Measurements from ENCODE around the gene ZDHHC1. TPM values are rescaled to one million over a fixed set of nuclear protein-coding genes. Genes with fewer than 3 reads are reported as not detected.
A peak's percentile ranks its signal among the peaks of the same experiment; 100 is the strongest.
"Not testable (repeated sequence)": the region's sequence is repeated elsewhere in the genome, so short reads cannot be mapped to it uniquely, and the experiment has no call there.

ZDHHC1 gene
- total RNA-seq, 1 experiment from 2014 or later = 21.5 TPM

DNA sequence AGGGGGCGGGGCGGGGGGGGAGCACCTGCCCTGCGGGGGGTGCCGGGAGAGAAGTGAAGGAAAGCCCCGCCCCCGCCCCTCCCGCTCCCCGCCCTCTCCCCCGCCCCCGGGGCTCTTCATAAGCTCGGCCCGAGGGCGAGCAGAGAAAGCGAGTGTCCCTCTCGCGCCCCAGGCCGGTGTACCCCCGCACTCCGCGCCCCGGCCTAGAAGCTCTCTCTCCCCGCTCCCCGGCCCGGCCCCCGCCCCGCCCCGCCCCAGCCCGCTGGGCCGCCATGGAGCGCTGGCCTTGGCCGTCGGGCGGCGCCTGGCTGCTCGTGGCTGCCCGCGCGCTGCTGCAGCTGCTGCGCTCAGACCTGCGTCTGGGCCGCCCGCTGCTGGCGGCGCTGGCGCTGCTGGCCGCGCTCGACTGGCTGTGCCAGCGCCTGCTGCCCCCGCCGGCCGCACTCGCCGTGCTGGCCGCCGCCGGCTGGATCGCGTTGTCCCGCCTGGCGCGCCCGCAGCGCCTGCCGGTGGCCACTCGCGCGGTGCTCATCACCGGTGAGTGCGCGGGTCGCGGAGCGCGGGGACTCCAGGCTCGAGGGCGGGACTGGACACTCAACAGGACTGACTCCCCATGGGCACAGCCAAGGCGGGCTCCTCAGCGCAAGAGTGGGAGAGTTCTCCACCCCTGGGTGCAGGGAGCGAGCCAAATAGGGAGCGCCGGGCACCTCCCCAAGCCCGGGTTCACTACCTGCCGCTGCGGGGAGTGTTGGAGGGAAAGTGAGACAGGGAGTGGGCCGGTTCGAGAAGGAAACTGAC lies 14.9 kb upstream of the ZDHHC1 start, which contains the start of gene HSD11B2:
Gene HSD11B2 (plus strand): TSS at position 145 of the 798 bp plus-strand sequence. CDS start 128 bp downstream, at position 273.
- DNase-seq (ENCODE audit: low spot score) = peak; percentile 73

DNA sequence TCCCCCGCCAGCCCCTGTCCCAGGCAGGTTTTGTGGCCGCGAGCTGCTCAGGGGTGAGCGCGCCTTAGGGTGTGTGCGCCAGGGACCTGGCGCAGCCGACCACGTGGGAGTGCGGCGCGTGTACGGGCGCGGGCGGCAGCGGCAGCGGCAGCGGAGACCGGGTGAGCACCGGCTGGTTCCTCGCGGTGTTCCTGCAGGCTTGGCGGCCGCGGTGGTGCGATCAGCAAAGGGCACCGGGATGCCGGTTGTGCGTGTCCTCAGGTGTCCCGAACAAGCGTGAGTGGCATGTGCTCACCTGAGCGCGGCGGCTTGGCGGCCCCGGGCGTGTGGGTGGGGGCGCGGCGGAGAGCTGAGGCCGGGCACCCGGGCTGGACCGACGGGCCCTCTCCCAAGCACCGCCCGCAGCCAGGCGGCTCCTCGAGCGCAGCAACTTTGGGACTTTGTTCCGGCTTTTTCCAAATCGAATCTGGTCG lies 14.3 kb upstream of the ZDHHC1 start:
- peak; percentile 38 for DNase-seq (ENCODE audit: low spot score)

DNA sequence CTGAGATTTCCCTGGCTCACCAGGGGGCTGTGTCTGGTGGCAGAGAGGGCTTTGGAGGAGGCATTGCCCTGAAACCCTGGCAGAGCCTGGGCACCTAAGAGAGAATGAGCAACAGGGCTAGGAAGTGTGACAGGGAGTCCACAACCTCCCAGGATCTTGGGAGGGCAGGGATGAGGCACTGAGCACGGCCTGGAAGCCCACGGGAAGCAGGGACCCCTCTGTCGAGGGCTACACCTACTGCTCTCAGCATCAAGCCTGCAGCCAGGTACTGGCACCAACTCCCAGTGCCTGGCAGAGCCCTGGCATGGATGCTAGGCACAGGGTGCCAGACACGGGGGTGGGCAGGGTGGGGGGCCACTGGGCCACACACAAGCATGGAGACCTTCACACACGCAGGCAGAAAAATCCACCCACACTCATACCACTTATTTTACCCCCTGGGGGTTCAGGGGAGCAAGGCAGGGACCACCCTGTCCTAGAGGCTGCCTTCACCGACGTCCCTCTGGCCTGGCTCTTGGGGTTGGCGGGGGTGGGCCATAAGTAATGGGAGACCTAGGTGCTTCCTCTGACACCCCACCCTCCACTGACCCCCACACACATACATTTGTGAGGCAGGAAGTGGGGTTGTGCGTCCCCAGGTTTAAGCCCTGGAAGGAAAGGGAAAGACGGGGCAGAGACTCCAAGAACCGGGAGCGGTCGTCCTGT lies 13.7 kb upstream of the ZDHHC1 start:
- no peak for DNase-seq (ENCODE audit: low spot score)

DNA sequence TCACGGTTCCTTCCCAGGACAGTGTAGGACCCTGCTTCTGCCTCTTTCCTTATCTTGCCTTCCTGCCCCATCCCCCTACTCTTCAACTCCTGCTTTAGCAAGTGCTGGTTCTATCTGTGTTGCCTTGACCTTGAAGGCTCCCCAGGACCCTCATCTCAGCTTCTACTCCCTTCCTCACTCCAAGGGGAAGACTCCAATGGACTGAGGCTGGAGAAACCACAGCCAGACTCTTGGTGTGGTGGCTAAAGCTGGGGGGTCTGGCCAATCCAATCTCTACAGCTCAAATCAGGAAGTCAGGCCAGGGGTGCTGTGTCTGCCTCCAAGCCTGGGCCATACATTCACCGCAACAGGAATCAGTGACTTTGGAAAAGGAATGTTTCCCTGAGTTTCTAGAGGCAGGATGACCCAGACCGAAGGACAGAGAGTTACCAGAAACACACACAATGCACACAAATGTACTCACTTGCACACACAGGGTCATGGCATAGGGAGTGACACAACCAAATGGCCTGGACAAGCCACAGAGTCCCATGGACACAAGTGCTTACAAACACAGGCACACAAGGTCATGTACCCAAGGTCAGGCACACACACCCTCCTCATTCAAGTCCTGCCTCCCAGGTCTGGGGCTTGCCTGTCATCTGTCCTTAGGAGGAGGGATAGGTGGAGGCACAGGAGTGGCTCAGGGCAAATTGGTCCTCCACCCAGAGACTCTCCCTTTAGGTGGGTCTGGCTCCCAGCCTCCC lies 12.9 kb upstream of the ZDHHC1 start:
- no peak for DNase-seq (ENCODE audit: low spot score)

DNA sequence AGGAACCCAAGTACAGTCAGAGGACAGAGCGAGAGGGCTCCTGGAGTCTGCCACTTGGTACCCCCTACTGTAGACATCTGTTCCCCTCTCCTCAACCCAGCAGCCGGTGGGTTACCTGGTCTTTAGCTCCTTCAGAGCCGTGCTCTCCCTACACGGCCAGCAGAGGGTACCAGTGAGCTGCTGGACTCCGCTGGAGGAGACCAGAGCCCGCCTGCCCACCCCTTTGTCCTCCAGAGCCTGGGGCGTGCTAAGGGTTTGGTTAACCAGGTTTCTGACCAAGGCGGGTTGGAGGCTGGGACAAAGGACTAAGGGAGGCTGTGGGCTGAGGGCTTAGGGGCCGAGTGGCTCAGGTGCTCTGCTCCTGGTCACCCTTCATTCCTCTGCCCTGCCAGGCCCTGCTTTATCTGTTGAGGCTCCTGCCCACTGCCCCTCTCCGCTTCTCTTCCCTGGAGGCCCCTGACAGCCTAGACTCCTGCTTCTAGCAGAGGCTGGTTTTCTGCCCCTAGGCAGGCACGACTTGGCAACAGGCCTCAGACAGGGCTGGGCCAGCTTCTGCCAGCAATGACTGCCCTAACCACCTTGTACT lies 12.0 kb upstream of the ZDHHC1 start:
- DNase-seq (ENCODE audit: low spot score) = peak; percentile 83

DNA sequence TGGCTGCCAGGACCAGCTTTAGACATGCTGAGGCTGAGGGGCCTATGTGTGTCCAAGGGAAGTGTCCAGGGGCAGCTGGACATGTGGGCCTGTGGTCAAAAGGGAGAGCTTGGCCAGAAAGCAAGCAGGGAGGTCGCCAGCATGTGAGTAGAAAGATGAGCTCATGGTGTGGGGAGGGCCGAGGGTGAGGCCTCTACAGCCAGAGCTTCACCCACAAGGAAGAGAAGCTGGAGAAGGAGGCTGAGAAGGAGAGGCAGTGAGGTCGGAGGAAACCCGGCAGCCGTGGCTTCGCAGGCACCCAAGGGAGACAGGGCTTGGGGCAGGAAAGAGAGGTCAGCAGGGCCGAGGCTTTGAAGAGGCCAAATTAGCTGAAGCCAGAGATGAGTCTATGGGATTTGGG lies 10.7 kb upstream of the ZDHHC1 start:
- no peak for DNase-seq (ENCODE audit: low spot score)

DNA sequence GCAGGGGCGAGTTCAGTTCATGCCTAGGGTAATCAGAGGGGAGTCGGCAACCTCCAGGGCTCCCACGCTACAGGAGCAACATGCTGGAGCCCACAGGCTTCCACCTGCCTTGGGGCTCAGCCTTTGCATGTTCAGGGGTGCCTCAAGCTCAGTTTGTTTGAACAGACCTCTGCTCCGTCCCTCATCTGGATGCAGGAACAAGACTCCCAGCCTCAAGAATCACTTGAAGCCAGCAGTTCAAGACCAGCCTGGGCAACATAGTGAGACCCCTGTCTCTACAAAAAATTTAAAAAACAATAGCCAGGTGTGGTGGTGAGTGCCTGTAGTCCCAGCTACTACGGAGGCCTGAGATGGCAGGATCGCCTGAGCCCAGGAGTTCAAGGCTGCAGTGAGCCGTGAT lies 9.7 kb upstream of the ZDHHC1 start:
- no peak for DNase-seq (ENCODE audit: low spot score)

DNA sequence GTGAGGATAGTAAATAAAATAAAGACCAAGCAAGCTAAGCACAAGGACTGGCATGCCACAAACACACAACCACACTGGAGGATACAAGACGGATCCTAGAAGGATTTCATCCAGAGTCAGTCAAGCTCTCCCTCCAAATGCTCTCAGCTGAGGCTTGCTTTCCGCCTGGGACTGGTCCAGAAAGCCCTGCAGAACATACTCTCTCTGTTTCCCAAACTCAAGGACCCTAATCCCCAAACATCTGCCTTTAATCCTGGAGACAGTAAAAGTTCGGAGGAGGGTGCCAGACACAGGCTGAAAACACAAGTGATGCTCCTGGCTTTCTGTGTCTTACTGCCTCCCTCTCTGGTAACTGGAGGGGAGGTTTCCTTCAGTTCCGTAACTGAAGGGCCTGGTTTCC lies 9.3 kb upstream of the ZDHHC1 start:
- no peak for DNase-seq (ENCODE audit: low spot score)

DNA sequence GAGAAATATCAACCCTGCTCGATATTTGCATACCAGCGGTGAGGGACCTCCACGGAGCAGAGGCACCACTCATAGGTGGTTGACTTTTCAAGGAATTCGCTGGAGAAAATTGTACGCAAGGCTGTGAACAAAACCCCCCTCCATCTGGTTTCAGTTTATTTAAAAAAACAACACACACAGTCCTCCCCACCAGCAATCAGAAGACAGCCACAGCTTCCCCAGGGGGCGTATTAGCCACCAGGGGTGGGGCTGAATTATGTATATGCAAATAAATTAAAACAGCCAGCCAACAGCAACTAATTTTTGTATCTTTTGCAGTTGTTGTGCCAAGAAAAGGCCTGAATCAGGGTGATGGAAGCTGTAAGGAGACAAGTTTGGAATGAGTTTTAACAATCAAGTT lies 8.8 kb upstream of the ZDHHC1 start:
- no peak for DNase-seq (ENCODE audit: low spot score)

DNA sequence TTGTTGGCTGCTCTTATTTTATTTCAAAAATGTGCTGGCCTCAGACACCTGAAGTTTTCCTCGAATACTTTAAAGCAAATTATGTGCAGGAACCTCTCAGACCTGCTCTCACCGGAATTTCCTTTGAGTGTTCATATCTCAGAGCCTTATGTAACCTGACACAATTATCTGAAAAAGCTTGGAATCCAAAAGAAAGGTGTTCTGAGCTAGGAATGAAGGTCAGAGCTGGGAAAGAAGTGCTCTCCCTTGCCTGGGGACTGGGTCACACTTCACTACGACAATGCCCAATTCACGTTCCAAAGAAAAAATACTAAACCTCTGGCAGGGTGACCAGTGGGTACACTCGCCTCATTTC lies 8.0 kb upstream of the ZDHHC1 start:
- no peak for DNase-seq (ENCODE audit: low spot score)

DNA sequence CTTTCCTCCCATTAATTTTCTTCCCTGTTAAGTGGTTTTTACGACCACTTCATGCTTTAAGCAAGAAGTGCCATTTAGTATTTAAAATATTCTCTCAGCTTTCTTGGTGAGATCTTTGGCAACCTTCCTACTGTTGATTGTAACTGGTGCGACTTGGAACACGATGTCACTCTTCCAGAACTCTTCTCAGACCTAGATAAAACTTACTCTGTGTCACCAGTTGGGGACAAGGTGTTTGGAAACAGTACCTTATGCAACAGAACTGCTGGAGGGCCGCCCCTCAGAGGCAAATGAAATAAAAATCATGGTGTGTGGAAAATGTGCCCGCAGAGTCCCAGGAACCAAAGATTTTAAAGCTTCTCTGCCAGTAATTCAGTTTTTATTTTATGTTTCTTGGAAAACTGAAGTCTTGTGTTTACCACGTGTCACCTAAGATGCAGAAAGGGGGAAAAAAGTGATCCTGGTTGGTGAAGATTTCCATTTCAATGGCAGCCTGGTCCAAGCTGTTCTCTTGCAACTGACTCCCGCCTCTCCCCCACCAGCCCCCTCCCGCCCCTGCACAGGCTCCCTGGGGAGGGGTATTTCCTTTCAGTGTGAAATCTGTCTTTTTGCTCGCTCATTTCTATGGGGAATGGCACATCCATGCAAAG lies 7.5 kb upstream of the ZDHHC1 start:
- DNase-seq (ENCODE audit: low spot score) = no peak

DNA sequence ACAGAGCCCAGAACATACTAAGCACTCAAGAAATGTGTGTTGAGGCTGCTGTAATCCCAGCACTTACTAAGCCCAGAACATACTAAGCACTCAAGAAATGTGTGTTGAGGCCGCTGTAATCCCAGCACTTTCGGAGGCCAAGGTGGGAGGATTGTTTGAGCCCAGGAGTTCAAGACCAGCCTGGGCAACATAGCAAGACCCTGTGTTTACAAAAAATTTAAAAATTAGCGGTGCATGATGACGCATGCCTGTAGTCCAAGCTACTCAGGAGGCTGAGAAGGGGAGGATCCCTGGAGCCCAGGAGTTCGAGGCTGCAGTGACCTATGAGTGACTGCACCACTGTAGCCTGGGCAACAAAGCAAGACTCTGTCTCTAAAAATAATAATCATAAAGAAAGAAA lies 6.7 kb upstream of the ZDHHC1 start:
- no peak for DNase-seq (ENCODE audit: low spot score)

DNA sequence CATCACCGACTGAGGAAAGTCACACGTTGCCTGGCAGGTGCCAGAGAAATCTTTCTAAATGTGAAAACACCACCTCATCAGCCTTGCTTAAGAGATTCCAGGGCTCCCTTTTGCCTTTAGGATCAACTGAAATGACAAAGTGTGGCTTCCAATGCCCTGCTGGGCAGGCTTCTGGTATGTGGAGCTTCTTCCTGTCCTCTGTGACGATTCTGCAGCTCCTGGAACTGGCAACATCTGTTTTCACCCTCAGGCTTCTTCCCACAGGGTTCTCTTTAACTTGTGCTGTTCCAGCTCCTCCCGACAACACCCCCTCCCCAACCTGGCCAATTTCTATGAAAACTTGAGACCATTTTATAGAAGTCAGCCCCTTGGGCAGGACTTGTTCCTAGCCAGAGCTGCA lies 4.8 kb upstream of the ZDHHC1 start:
- no peak for DNase-seq (ENCODE audit: low spot score)

DNA sequence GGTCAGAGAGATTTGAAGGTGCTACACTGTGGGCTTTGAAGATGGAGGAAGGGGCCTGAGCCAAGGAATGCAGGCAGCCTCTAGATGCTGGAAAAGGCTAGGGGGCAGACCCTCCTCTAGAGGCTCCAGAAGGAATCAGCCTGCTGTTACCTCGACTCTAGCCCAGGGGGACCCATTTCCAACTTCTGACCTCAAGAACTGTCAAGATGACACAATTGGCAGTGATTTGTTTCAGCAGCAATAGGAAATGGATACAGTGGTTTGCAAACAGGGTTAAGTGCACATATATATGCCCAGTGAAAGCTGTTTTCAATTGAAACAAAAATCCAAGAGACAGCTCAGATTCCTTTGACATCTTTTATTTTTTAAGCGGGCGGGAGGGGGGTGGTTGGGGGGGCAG lies 3.7 kb upstream of the ZDHHC1 start:
- DNase-seq (ENCODE audit: low spot score) = no peak

DNA sequence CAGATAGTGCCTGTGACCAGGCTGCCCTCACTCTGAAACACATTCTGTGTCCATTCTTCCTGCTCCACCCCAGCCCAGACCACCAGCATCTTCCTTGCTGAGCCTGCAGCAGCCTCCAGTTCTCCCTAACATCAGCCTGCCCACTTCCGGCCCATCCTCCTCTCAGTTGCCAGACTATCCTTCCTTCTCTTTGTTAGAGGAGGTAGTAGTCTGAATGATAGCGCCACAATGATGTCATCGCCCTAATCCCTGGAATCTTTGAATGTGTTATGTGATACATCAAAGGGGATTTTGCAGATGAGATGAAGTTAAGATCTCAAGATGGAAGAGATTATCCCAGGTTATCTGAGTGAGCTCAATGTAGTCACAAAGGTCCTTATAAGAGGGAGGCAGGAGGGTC lies 3.2 kb upstream of the ZDHHC1 start:
- DNase-seq (ENCODE audit: low spot score) = no peak

DNA sequence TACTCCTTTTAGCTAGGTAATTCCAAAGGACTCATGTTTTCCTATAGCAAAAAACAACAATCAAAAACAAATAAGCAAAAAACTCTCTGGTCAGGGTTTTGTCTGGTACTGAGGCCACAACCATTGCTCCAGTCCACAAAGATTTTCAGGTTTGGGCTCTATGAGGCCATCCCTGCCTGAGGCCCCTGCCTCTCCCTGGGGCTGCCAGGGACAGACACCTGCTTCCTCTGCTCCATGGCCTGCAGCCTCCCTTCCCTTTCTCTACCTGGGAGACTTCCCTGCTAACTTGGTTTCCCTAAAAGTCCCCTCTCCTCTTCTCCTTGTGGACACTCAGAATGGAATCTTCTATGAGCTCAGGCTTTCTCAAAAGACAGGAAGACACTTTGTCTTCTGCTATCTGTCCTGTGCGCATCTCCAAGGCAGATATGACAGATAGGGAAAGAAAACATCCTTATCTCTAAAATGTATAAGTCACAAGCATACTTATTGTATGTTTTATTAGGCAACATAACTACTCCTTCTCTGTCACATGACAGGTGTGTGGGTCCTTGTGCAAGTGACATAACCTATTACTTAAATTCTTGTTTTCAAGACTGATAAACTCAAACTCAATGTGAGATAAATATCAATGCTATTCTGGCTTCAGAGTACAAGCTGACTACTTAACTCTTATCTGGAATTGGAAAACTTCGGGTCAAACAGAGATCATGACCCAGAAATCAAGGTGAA lies 1.2 kb upstream of the ZDHHC1 start:
- DNase-seq (ENCODE audit: low spot score) = no peak

DNA sequence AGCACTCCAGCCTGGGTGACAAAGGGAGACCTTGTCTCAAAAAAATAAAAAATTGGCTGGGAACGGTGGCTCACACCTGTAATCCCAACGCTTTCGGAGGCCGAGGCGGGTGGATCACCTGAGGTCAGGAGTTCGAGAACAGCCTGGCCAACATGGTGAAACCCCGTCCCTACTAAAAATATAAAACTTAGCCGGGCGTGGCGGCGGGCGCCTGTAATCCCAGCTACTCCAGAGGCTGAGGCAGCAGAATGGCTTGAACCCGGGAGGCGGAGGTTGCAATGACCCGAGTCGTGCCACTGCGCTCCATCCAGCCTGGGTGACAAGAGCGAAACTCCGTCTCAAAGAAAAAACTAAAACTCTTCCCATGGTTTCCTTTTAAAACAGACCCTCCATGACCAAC lies 856 bp downstream of the ZDHHC1 start:
- not testable (repeated sequence) for DNase-seq (ENCODE audit: low spot score)

DNA sequence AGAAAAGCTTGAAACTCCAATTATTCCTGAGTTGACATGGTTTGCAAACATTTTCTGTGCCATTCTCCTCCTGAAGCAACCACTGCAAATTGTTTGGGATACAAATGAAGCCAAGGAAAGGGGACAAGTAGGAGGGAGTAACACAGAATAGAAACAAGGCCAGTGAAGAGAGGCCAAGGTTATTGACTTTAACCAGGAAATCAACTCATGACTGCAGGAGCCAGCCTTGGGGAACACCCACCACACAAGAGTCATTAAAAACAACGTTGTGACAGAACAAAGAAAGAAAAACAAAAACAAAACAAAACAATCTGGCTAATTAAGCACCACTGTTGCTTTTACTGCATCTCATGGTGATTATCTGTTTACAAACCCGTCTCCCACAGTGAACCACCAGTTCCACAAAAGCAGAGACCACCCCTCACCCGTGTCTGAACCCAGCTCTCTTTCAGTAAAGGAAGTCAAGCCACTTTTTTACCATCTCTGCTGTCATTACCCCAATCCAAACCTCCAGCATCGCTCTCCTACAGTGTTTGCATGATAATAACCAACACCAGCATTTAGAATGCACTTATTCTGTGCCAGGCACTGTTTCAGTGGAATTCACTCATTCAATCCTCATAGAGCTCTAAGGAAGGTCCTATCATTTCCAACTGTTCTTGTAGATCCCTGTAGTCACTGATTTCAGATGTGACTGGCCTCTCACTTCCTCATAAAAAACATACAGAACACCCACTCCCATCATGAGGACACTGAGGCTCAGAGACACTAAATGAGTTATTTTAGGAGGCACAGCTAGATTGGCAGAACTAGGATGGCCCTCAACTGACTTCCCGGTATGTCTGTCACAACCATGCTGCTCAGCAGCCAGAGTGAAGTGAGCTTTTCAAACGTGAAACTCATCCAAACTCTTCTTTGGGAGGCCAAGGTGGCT lies 2.0 kb downstream of the ZDHHC1 start:
- no peak for DNase-seq (ENCODE audit: low spot score)

DNA sequence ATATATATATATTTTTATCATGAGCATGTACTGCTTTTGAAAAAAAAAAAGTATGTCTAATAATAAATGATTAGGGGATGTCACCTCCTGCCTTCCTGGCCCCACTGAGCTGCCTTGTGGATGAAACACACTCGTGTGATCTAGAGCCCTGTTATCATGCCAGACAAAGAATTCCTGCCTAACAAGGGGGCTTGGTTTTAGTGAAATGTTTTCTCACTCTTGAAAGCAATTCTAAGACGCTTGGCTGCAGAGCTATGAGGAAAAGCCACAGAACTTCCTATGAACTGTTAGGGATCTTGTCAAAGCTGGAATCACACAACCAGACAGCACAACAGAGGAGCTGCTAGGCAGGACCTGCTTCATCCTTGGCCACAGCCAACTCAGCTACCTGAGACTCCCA lies 4.0 kb downstream of the ZDHHC1 start:
- no peak for DNase-seq (ENCODE audit: low spot score)

DNA sequence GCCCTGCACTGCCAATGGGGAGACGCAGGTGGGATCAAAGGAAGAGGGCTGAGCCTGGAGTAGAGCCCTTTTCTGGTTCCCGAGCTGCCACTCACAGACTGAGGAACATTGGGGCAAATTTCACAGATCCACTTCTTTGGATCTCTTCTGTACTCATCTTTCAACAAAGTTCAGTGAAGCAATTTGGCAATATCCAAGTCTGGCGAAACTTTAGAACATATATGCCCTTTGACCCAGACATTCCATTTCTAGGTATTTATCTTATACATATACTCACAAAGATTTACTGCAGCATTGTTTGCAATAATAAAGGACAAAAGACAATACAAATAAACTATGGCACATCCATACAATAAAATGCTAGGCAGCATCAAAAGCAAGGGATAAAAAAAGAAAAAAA lies 4.9 kb downstream of the ZDHHC1 start:
- no peak for DNase-seq (ENCODE audit: low spot score)
